GM19395 (cell line): ENCODE data around the gene YWHAB.

Experiments
- ATAC-seq: cut with Tn5 transposase; IDR thresholded peaks from one replicate; pipeline ENCODE4 v1.9.1; 2021; ENCODE audit warnings: mild to moderate bottlenecking, moderate library complexity; ENCODE audit not compliant: unreplicated experiment

The YWHAB gene

GRCh38 chr20:44911264-44911921, 25.9 kb downstream of the YWHAB start:
- no peak for ATAC-seq

- no peak for ATAC-seq
These were observed 26.7 kb downstream of the YWHAB start for GRCh38 chr20:44912189-44912588.

- no peak for ATAC-seq
These were observed 29.4 kb downstream of the YWHAB start for GRCh38 chr20:44914924-44915323.

DNA sequence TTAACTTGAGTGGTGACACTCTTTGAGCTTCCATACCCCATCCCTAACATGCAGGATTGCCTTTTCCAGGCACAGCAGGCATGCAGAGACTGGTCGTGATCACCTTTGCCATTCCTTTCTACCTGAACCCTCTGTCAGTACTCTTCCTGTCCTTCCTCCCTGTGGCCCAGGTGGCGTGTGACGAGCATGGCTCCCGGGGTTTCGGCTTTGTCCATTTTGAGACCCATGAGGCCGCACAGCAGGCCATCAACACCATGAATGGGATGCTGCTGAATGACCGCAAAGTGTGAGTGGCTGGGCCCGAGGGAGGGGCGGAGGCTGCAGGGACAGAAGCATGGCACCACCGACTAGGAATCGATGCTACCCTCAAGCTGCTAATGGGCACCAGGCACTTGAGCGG, 31.1 kb downstream of the YWHAB start:
- ATAC-seq: no peak

DNA sequence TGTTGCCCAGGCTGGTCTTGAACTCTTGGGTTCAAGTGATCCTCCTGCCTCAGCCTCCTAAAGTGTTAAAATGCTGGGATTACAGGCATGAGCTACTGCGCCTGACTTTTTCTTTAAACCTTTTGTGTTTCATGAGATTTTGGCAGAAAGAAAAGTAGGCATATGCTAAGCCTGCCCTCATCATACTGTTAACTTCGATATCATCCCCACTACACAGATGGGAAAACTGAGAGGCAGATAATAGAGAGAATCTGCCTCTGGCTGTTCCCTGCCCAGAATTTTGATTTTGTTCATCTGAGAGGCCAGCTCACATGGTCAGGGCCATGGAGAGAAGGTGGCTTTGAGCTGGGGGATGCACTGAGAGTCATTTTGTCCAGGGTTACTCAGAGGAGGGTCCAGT, 31.9 kb downstream of the YWHAB start:
- ATAC-seq: no peak

DNA sequence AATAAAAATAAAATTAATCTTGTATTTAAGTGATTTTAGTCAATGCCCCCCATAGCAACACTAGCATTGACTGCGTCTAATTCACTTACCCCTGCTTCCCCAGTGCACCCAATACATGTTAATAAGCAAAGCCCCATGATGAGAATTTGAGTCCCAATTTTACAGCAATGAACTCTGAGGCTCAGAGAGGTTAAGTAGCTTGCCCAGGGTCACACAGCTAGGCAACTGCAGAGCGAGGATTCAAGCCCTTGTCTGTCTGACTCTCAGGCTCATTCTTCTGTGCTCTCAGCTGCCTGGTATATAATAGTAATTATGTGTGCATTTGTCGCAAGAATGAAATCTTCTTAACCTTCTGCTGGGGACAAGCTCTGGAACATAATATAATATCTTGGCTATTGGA, 32.8 kb downstream of the YWHAB start:
- ATAC-seq: no peak

- no peak for ATAC-seq
These were observed 33.3 kb downstream of the YWHAB start for GRCh38 chr20:44918761-44919160.

GRCh38 chr20:44921447-44921846, 35.9 kb downstream of the YWHAB start:
- ATAC-seq: no peak

DNA sequence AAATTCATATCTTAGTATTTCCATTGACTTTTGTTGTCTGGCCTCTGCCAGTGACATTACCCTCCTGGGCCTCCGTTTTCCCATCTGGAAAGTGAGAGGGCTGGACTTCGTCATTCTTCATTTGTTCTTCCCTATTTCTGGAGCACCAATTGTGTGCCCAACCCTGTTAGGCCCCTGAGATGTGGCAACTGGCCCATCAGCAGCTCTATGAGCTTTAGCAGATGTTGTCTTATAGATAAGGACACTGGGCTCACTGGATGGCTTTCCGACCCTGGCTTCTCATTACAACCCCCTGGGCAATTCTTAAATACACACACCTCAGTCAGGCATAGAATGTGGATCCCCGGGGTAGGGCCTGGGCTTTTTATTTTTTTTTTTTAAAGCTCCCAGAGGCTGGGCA, 39.0 kb downstream of the YWHAB start:
- no peak for ATAC-seq

- ATAC-seq: no peak
These were observed 43.1 kb downstream of the YWHAB start for GRCh38 chr20:44928595-44928994.

- ATAC-seq: no peak
These were observed 45.1 kb downstream of the YWHAB start for GRCh38 chr20:44930517-44931168.

- no peak for ATAC-seq
These were observed 46.4 kb downstream of the YWHAB start for GRCh38 chr20:44931911-44932310.

- no peak for ATAC-seq
These were observed 47.4 kb downstream of the YWHAB start for GRCh38 chr20:44932916-44933315.

GRCh38 chr20:44936510-44936909, 51.0 kb downstream of the YWHAB start:
- ATAC-seq: no peak

- ATAC-seq: no peak
These were observed 53.1 kb downstream of the YWHAB start for GRCh38 chr20:44938637-44939036.

DNA sequence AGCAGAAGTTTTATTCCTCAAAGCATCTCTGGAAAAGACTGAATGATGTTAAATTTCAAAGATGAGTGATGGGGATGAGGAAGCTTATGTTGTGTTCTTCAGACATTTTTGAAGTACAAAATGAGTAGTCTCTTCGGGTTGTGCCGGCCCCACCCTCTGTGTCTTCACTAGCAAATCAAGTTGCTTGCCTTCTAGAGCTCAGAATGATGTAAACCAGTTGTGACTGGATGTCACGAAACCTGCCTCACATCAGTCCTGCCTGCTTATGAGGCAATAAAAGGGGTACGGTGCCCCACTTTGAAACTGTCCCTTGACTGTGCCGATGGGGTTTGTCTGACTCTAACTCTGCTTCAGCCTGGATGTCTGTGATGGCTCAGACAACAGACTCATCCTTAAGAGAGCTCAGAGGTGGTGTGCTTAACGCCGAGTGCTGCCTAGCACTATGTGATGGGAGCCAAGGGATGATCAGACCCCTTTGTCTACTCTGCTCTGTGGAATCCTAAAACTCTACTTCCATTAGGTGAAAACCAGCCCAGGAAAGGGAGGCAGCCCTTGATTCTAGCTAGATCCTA, 55.7 kb downstream of the YWHAB start:
- no peak for ATAC-seq

DNA sequence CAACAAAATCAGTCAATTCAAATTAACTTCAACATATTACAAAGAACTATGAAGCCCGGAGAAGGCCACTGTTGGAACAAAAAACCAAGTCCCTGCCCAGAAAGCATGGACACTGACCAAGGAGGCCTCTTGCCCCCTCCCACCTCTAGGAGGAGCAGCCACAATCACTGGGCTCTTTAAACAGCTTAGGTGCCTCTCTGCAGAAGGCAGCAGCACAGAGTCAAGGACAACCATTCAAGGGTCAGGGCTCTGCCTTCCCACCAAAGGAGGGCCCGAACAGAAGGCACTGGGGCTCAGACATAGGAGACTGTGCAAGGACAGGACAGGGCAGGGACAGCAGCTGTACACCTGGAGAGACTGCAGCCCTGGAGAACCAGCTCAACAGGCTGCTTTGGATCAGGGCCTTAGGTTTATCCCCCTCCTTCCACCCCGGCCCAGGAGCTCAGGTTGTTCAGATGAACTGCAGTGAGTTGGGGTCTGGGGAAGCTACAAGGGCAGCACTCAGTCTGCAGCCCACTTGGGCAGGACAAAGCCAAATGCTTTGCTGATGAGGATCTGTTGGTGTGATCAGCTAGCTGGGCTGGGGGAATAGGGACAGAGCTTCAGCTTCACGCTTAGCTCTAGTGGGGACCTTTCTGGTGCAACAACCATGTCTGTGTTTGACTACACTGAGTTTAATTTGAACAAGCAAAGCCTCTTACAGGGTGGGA, 56.9 kb downstream of the YWHAB start:
- ATAC-seq: no peak

DNA sequence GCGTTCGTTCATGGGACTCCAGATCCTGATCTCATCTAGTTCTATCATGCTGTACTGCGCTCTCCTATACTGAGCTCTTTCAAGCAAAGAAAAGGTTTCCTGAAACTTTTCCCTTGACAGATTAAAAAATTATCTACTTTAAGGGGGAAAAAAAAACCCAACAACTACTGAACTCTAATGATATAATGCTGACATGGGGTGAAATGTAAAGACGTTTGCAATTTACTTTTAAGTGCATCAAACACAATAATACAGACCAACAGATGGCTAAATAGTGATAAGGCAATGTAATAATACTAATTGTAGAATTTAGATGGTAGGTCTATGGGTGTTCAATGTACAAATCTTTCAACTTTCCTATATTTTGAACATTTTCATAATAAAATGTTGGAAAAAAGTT, 58.3 kb downstream of the YWHAB start:
- no peak for ATAC-seq

GRCh38 chr20:44945261-44945660, 59.8 kb downstream of the YWHAB start:
- ATAC-seq: no peak

- no peak for ATAC-seq
These were observed 60.9 kb downstream of the YWHAB start for GRCh38 chr20:44946271-44946852.

DNA sequence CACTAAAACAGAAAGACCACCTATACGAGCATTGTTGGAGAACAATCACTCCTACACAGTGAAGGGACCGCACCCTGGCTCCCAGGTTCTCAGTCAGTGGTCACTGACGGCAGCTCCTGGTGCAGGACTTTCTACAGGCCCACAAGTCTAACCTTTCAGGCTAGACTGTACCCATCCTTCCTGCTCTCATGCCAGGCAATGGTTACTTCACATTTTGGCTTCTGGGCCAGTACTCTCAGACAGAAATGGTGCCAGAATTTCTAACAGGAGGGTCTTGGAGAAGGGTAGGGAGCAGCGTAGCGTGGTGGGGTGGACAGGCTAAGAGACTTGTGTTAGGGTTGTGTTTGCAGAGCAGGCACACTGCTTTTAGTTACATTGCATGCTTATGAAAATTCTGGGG, 62.6 kb downstream of the YWHAB start:
- no peak for ATAC-seq

DNA sequence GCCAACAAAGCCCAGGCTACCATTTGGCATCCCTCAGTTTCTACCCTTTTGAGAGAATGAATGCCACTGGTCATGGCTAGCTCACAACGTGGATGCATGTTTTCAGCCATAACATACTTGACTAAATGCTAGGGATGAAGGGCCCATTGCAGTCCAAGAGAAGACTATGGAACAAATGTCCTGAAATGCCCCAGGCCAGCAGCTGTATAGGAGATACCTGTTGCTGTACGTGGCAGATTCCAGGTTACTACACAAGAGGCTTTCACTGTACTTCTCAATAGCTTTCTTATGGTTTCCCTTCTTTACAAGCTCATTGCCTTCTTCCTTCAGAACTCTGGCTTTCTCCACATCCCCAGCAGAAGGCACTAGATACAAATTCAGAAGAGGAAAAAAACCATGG, 63.0 kb downstream of the YWHAB start:
- no peak for ATAC-seq
